Mucosa of stomach (tissue), 1 donor: ENCODE measurements around the gene THAP3.

Experiments used
- H3K27me3 ChIP-seq: one replicate; pipeline ENCODE4 v1.7.0; 2013; ENCODE audit warnings: mild to moderate bottlenecking, low read length; ENCODE audit not compliant: control insufficient read depth, insufficient read depth
- H3K36me3 ChIP-seq: one replicate; pipeline ENCODE4 v1.7.0; 2013; ENCODE audit warnings: low read length; ENCODE audit not compliant: control insufficient read depth, insufficient read depth
- H3K4me1 ChIP-seq: one replicate; pipeline ENCODE4 v1.7.0; 2013; ENCODE audit warnings: mild to moderate bottlenecking, low read length; ENCODE audit not compliant: control insufficient read depth, insufficient read depth
- H3K4me3 ChIP-seq: one replicate; pipeline ENCODE4 v1.7.0; 2013; ENCODE audit warnings: low read length
- H3K9ac ChIP-seq: one replicate; pipeline ENCODE4 v1.7.0; 2013; ENCODE audit warnings: mild to moderate bottlenecking, low read length, moderate library complexity
- H3K9me3 ChIP-seq: one replicate; pipeline ENCODE4 v1.7.0; 2013; ENCODE audit warnings: mild to moderate bottlenecking, low read length, moderate library complexity; ENCODE audit not compliant: control insufficient read depth
- donor health status: Pancreatic carcinoma.

The THAP3 gene

DNA sequence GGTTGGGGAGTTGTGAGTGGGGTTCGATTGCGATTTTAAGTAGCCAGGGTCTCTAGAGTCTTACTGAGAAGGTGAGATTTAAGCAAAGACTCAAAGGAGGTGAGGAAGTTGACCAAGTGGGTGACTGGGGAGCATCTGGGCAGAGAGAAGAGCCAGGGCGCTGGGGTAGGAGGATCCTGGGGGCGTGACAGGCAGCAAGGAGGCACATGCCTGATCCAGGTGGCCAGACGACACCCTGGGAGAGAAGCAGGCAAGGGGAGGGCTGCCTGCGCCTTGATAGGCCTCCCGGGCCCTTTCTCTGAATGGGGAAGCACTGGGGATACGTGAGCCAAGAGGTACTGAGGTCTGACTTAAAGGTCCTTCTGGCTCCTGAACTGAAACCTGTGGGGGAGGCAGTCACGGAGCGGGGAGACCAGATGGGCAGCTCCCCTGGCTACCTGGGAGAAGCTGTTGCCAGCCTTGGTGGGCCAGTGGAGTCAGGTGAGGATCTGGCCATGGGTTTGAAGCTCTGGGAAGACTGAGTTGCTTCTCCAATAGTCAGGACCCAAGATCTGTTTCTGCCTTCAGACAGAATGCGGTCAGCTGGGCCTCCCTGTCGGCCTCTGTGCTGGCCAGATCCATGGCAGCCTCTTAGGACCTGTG is 39.5 kb upstream of the THAP3 start:
- Histone ChIP-seq H3K27me3 (no peaks in the 10 kb centered on the region), H3K9me3 (no peaks in the 10 kb centered on the region), H3K4me1 (peaks cover 43% of the 10 kb centered on the region), H3K4me3 (no peak overlapping the region), H3K9ac (no peak overlapping the region), H3K36me3 (peaks cover 11% of the 10 kb centered on the region)

DNA sequence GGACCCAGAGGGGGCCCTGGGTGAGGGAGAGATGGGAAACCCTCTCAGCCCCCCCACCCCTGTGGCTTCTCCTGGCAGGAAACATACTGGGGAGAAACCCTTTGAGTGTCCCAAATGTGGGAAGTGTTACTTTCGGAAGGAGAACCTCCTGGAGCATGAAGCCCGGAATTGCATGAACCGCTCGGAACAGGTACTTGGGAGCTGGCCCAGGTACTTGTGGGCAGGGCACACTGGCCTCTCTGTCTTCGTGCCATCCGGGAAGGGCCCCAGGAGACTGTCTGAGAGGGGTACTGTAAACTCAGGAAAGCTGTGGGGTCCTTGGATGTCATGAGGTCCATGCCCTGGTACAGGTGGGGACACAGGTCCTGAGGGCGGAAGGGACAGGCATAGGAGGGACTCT is 38.8 kb upstream of the THAP3 start:
- Histone ChIP-seq H3K27me3 (no peaks in the 10 kb centered on the region), H3K9me3 (no peaks in the 10 kb centered on the region), H3K4me3 (no peak overlapping the region), H3K36me3 (peaks cover 11% of the 10 kb centered on the region), H3K9ac (no peak overlapping the region), H3K4me1 (peaks cover 38% of the 10 kb centered on the region)

- Histone ChIP-seq H3K36me3 (peaks cover 11% of the 10 kb centered on the region), H3K9ac (no peak overlapping the region), H3K4me3 (no peak overlapping the region), H3K27me3 (no peaks in the 10 kb centered on the region), H3K9me3 (no peaks in the 10 kb centered on the region), H3K4me1 (peaks cover 32% of the 10 kb centered on the region)
These were observed 38.3 kb upstream of the THAP3 start for GRCh38 chr1:6586404-6586816.

DNA sequence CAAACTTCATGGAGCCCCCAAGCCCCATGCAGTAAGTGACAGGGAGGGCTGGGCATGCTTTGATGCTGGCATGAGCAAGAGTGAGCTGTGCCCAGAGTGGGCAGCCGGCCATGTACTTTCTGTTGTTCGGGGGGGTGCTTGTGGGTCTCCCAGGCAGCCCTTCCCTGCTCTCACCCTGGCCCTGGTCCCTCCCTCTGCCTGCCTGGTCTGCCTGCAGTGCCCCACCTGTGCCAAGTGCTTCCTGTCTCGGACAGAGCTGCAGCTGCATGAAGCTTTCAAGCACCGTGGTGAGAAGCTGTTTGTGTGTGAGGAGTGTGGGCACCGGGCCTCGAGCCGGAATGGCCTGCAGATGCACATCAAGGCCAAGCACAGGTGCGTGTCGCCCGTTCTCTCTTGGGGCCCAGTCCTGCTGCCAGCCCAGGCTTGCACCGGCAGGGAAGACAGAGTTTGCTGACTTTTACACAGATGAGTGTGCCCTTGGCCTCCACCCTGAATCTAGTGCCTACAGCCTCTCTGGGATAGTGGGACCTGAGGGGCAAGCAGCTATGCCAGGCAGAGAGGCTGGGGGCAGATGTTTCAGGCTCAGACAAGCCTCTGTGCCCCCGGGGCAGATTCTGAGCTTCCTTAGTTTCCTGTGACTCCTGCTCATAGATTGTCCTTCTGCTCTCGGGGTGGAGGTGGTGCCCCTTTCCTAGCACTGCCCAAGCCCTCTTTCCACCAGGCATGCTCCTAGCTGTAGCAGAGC is 37.2 kb upstream of the THAP3 start:
- H3K9ac ChIP-seq, result no peak overlapping the region
- peaks cover 11% of the 10 kb centered on the region for H3K36me3 ChIP-seq
- no peak overlapping the region for H3K4me3 ChIP-seq
- H3K27me3 ChIP-seq, result no peaks in the 10 kb centered on the region
- H3K4me1 ChIP-seq, result peaks cover 22% of the 10 kb centered on the region
- H3K9me3 ChIP-seq, result no peaks in the 10 kb centered on the region

DNA sequence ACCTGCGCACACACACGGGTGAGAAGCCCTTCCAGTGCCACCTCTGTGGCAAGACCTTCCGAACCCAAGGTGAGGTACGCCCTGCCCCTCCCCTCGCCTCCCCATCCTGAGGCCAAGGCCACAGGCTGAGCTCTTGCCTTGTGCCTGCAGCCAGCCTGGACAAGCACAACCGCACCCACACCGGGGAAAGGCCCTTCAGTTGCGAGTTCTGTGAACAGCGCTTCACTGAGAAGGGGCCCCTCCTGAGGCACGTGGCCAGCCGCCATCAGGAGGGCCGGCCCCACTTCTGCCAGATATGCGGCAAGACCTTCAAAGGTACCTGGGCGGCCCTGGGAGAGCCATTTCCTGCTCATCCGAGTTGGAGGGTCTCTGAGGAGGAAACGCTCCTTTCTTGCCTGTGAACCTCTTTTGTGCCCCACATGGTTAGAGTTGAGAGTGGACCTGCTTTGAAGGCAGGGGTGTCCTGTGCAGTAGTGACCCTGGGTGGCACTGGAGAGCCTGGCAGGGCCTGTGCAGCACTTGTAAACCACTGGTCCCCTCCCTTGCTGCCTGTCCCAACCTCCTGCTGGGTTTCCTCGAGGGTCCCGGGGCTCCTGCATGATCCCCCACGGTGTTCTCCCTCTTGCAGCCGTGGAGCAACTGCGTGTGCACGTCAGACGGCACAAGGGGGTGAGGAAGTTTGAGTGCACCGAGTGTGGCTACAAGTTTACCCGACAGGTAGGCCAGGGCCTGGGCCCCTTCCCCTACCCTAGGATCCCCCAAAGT is 36.4 kb upstream of the THAP3 start:
- H3K27me3 ChIP-seq, result no peaks in the 10 kb centered on the region
- peaks cover 17% of the 10 kb centered on the region for H3K4me1 ChIP-seq
- no peaks in the 10 kb centered on the region for H3K9me3 ChIP-seq
- no peak overlapping the region for H3K4me3 ChIP-seq
- no peak overlapping the region for H3K9ac ChIP-seq
- H3K36me3 ChIP-seq, result peaks cover 11% of the 10 kb centered on the region

GRCh38 chr1:6588893-6589520 is 35.7 kb upstream of the THAP3 start:
- peaks cover 11% of the 10 kb centered on the region for H3K36me3 ChIP-seq
- H3K4me3 ChIP-seq, result no peak overlapping the region
- no peaks in the 10 kb centered on the region for H3K9me3 ChIP-seq
- H3K4me1 ChIP-seq, result peaks cover 17% of the 10 kb centered on the region
- no peaks in the 10 kb centered on the region for H3K27me3 ChIP-seq
- no peak overlapping the region for H3K9ac ChIP-seq

DNA sequence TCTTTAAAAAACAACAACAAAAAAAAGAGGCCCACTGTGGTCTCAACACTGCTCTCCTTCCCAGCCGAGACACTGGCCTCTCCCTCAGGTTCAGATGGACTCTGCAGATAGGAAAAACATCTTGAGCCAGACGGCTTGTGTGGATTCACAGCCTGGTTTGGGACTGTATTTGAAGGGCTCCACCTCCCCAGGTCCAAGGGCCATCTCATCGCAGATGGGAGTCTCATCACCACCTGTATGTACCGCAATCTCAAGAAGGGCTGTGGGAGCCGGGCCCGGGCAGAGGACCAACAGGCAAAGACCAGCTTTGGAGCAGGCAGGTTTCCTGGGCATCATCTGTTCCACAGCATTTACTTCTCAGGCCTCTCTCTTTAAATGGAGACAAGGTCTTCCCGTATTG is 34.6 kb upstream of the THAP3 start:
- Histone ChIP-seq H3K27me3 (no peaks in the 10 kb centered on the region), H3K4me1 (peaks cover 17% of the 10 kb centered on the region), H3K36me3 (peaks cover 7% of the 10 kb centered on the region), H3K9ac (no peak overlapping the region), H3K9me3 (no peaks in the 10 kb centered on the region), H3K4me3 (no peak overlapping the region)

DNA sequence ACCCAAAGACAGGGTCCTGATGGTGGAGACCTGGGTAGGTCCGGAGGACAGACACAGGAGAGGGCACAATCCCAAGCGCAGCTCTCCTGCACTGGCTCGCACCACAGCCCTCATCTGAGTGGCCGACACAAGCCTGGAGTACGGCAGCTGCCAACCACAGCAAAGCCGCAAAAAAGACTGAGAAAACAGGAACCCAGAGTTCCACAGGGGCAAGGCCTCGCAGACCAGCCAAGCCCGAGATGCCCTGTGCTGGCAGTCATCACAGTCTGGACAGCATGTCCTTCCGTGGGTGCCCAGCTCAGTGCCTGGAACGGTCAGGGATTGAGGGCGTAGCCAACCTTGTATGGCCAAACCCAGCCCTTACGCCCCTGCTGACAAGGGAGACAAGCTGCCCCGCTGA is 33.4 kb upstream of the THAP3 start:
- H3K4me3 ChIP-seq, result no peak overlapping the region
- H3K27me3 ChIP-seq, result no peaks in the 10 kb centered on the region
- peaks cover 17% of the 10 kb centered on the region for H3K4me1 ChIP-seq
- no peak overlapping the region for H3K9ac ChIP-seq
- no peaks in the 10 kb centered on the region for H3K9me3 ChIP-seq
- H3K36me3 ChIP-seq, result peaks cover 7% of the 10 kb centered on the region

- Histone ChIP-seq H3K36me3 (peaks cover 7% of the 10 kb centered on the region), H3K9ac (no peak overlapping the region), H3K4me1 (peaks cover 17% of the 10 kb centered on the region), H3K4me3 (no peak overlapping the region), H3K27me3 (no peaks in the 10 kb centered on the region), H3K9me3 (no peaks in the 10 kb centered on the region)
These were observed 33.0 kb upstream of the THAP3 start for GRCh38 chr1:6591644-6592043.

- no peak overlapping the region for H3K4me3 ChIP-seq
- H3K4me1 ChIP-seq, result peaks cover 11% of the 10 kb centered on the region
- H3K27me3 ChIP-seq, result no peaks in the 10 kb centered on the region
- H3K9me3 ChIP-seq, result no peaks in the 10 kb centered on the region
- H3K9ac ChIP-seq, result no peak overlapping the region
- peaks cover 7% of the 10 kb centered on the region for H3K36me3 ChIP-seq
These were observed 32.2 kb upstream of the THAP3 start for GRCh38 chr1:6592441-6592840.

GRCh38 chr1:6592865-6593593 is 31.6 kb upstream of the THAP3 start:
- H3K9me3 ChIP-seq, result no peaks in the 10 kb centered on the region
- no peak overlapping the region for H3K4me3 ChIP-seq
- peaks cover 5% of the 10 kb centered on the region for H3K4me1 ChIP-seq
- no peak overlapping the region for H3K9ac ChIP-seq
- peaks cover 7% of the 10 kb centered on the region for H3K36me3 ChIP-seq
- H3K27me3 ChIP-seq, result no peaks in the 10 kb centered on the region
